GM21529 (cell line): Measurements from ENCODE around the gene DYRK4.

Experiments used
- ATAC-seq: cut with Tn5 transposase; IDR thresholded peaks from one replicate; pipeline ENCODE4 v1.9.1; 2021; ENCODE audit not compliant: unreplicated experiment

The DYRK4 gene

GRCh38 chr12:4610481-4610880 is 48.5 kb downstream of the DYRK4 start:
- ATAC-seq, result no peak

- ATAC-seq, result no peak
These were observed 53.7 kb downstream of the DYRK4 start for GRCh38 chr12:4615667-4616066.

DNA sequence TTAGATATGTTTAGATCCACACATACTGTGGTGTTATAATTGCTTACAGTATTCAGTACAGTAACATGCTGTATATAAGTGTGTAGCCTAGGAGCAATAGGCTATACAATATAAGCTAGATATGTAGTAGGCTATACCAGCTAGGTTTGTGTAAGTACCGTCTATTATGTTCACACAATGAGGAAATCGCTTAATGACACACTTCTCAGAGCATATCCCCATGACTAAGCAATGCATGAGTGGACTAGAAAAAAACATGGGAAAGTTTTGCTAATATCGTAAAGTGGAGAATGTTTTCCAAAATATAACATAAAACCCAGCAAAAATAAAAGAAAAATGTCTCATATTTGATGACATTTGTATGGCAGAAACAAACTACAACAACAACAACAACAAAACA is 59.5 kb downstream of the DYRK4 start:
- ATAC-seq, result no peak

DNA sequence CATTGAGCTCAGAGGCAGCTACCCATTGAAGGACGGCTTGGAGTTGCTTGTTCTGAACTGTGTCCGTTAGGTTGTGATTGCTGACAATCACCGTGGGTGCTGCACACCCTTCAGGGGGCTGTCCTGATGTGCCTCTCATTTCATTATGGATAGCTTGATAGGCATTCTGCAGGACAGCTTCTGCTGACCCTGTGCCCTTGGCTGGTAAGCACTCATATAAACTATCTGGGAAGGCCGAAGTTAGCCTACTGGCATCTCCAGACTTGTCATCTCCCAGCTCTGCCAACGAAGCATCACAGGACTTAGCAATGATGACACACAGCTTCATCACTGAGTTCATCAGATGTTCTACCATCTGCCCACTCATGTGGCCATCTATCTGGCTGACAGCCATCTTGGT is 64.5 kb downstream of the DYRK4 start:
- ATAC-seq, result no peak

- no peak for ATAC-seq
These were observed 66.4 kb downstream of the DYRK4 start for GRCh38 chr12:4628406-4628805.

GRCh38 chr12:4630262-4630661 is 68.3 kb downstream of the DYRK4 start:
- no peak for ATAC-seq

- peak; percentile 57 for ATAC-seq
These were observed 81.7 kb downstream of the DYRK4 start for GRCh38 chr12:4643747-4644146.

DNA sequence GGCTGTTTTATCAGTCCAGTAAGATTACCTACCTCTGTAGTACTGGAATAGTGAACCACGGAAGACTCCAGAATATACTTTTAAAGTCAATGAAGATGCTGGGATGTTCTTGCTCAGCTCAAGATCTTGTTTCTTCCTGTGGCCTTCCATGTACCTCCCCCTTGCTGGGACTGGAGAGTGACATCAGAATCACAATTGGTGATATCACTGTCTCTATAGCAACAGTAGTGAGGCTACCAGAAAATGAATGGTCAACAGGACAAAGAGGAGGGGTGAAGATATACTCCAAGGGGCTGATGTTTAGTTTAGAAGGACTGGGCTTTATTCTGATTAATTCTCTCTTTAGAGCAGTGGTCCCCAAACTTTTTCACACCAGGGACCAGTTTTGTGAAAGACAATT is 83.0 kb downstream of the DYRK4 start:
- ATAC-seq, result no peak

- peak; percentile 41 for ATAC-seq
These were observed 86.1 kb downstream of the DYRK4 start for GRCh38 chr12:4648104-4648500.

DNA sequence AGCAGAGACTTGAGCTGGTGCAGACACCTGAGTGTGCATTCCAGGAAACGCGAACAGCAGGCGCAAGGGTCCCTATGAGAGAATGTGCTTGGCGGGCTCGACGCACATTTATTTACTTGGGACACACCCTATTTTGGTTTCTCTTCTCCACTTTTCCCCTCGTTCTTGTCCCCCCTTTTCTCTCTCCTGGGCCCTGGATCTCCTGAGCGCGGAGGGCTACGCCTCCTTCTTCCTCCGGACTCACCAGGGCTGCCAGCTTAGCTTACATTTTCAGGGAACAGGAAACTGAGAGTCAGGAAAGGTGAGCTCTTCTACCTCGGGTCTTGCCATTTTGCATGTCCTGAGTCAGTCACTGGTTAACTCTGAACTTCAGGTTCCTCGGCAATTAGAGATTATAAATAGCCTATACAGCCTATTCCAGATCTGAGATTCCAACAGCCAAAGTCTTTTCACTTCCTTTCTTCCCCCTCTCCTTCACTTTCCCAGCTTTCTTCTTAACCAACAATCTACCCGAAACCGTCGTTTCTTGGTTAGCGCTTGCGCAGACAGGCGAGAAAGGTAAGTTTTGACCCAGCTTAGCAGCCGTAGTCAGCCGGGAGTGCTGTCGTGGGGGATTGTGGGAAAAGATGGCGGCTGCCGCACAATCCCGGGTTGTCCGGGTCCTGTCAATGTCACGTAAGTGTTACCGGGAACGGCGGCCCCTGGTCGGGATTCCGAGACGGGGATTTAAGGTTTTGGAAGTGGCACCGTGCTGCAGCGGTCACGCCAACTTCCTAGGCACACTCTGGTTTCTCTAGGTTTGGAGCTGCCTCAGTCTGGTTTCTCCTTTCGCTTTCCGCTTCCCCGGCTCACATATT is 86.7 kb downstream of the DYRK4 start, which contains the start of the genes AKAP3 and NDUFA9:
TSS of gene AKAP3 (minus strand) at position 551 of the 857 bp plus-strand sequence. CDS start 10,855 bp downstream, outside the sequence.
TSS of gene NDUFA9 (plus strand) at position 614 of the 857 bp plus-strand sequence. CDS start at position 627, 13 bp downstream.
- peak; percentile 77 for ATAC-seq

GRCh38 chr12:4649358-4649661 is 87.3 kb downstream of the DYRK4 start:
- ATAC-seq, result no peak

- no peak for ATAC-seq
These were observed 91.2 kb downstream of the DYRK4 start for GRCh38 chr12:4653257-4653656.

- ATAC-seq, result no peak
These were observed 91.7 kb downstream of the DYRK4 start for GRCh38 chr12:4653691-4654090.
